Type B pancreatic cell (in vitro differentiated cells): ENCODE results near the gene CDC42BPA. TPM values are rescaled to one million over a fixed set of nuclear protein-coding genes. Genes with fewer than 3 reads are reported as not detected.

Experiments
- DNase-seq: peaks from one replicate; pipeline ENCODE4 v3.0.0; 2021; ENCODE audit warnings: mixed read lengths; ENCODE audit not compliant: unreplicated experiment; ENCODE audit errors: extremely low spot score
- H3K27ac Mint-ChIP-seq: 2 replicates; pipeline ENCODE4 v1.8.0; 2021; ENCODE audit warnings: mild to moderate bottlenecking, mixed read lengths
- H3K27me3 Mint-ChIP-seq: 2 replicates; pipeline ENCODE4 v1.8.0; 2021; ENCODE audit warnings: mixed read lengths
- H3K36me3 Mint-ChIP-seq: 2 replicates; pipeline ENCODE4 v1.8.0; 2021; ENCODE audit warnings: mixed read lengths
- H3K4me1 Mint-ChIP-seq: one replicate; pipeline ENCODE4 v1.8.0; 2021; ENCODE audit warnings: mixed read lengths; ENCODE audit not compliant: unreplicated experiment
- H3K4me3 Mint-ChIP-seq: 2 replicates; pipeline ENCODE4 v1.8.0; 2021; ENCODE audit warnings: mild to moderate bottlenecking, mixed read lengths
- H3K9me3 Mint-ChIP-seq: 2 replicates; pipeline ENCODE4 v1.8.0; 2021; ENCODE audit warnings: mixed read lengths
- CTCF ChIP-seq: fragments of 200-600 bp; sonication (generic); conservative IDR thresholded peaks from 2 replicates; pipeline ENCODE4 v1.5.0; 2021; ENCODE audit warnings: antibody characterized with exemption, mild to moderate bottlenecking
- total RNA-seq: library from RNA; stranded (reverse); gene quantifications from 2 replicates; pipeline ENCODE4 v1.2.1, GENCODE V29; 2021; ENCODE audit warnings: low replicate concordance

Gene CDC42BPA
- total RNA-seq, 1 donor from 2014 or later = 33.8 TPM

- no peaks in the 10 kb centered on the region for H3K4me1 Mint-ChIP-seq
- H3K36me3 Mint-ChIP-seq = peaks cover 25% of the 10 kb centered on the region
- TF ChIP-seq CTCF = no peak
- no peak for DNase-seq
- no peak overlapping the region for H3K27ac Mint-ChIP-seq
- H3K27me3 Mint-ChIP-seq = no peaks in the 10 kb centered on the region
- no peak overlapping the region for H3K4me3 Mint-ChIP-seq
- H3K9me3 Mint-ChIP-seq = no peaks in the 10 kb centered on the region
These were observed 216.2 kb downstream of the CDC42BPA start for GRCh38 chr1:227102056-227102455.

- Mint-ChIP-seq H3K27ac (peak overlapping the region; percentile 48), H3K27me3 (no peaks in the 10 kb centered on the region), H3K36me3 (peaks cover 15% of the 10 kb centered on the region), H3K4me3 (no peak overlapping the region), H3K9me3 (no peaks in the 10 kb centered on the region), H3K4me1 (peaks cover 12% of the 10 kb centered on the region)
- no peak for DNase-seq
- no peak for TF ChIP-seq CTCF
These were observed 223.9 kb downstream of the CDC42BPA start for GRCh38 chr1:227094249-227094966.

GRCh38 chr1:227093309-227093708 lies 225.0 kb downstream of the CDC42BPA start:
- Mint-ChIP-seq H3K27me3 (no peaks in the 10 kb centered on the region), H3K36me3 (peaks cover 14% of the 10 kb centered on the region), H3K27ac (no peak overlapping the region), H3K4me3 (no peak overlapping the region), H3K9me3 (no peaks in the 10 kb centered on the region), H3K4me1 (peaks cover 12% of the 10 kb centered on the region)
- TF ChIP-seq CTCF = no peak
- DNase-seq = no peak

- Mint-ChIP-seq H3K4me1 (peaks cover 12% of the 10 kb centered on the region), H3K9me3 (no peaks in the 10 kb centered on the region), H3K4me3 (no peak overlapping the region), H3K36me3 (peaks cover 25% of the 10 kb centered on the region), H3K27ac (no peak overlapping the region), H3K27me3 (no peaks in the 10 kb centered on the region)
- no peak for TF ChIP-seq CTCF
- DNase-seq = no peak
These were observed 226.2 kb downstream of the CDC42BPA start for GRCh38 chr1:227092069-227092468.

- no peak overlapping the region for H3K4me3 Mint-ChIP-seq
- DNase-seq = no peak
- H3K4me1 Mint-ChIP-seq = no peaks in the 10 kb centered on the region
- TF ChIP-seq CTCF = no peak
- peaks cover 4% of the 10 kb centered on the region for H3K9me3 Mint-ChIP-seq
- peaks cover 43% of the 10 kb centered on the region for H3K36me3 Mint-ChIP-seq
- no peaks in the 10 kb centered on the region for H3K27me3 Mint-ChIP-seq
- no peak overlapping the region for H3K27ac Mint-ChIP-seq
These were observed 231.7 kb downstream of the CDC42BPA start for GRCh38 chr1:227086636-227087035.
